ENCODE data around the gene PTTG1IP.

Gene PTTG1IP

GRCh38 chr21:44812640-44813039 is 60.9 kb downstream of the PTTG1IP start:
- no peak overlapping the region for H3K4me3 ChIP-seq (ENCODE audit: low read depth, low read length)
- no peak for TF ChIP-seq CTCF (IDR thresholded peaks at IDR 0.05; ENCODE audit: borderline replicate concordance, insufficient read depth, low read depth, low read length)

DNA sequence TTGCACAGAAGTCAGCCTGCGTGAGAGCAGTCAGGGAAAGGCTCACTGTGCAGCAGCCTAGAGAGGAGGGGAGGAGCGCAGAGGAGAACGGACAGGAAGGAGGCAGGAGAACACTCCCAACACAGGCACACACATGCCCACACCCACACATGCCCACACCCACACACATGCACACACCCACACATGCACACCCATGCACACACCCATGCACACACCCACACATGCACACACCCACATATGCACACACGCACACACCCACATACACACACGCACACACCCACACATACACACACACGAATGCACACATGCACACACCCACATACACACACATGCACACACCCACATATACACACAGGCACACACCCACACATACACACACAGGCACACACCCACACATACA is 62.7 kb downstream of the PTTG1IP start:
- no peak overlapping the region for H3K4me3 ChIP-seq (ENCODE audit: low read depth, low read length)
- TF ChIP-seq CTCF (IDR thresholded peaks at IDR 0.05; ENCODE audit: borderline replicate concordance, insufficient read depth, low read depth, low read length) = no peak

- no peak for TF ChIP-seq CTCF (IDR thresholded peaks at IDR 0.05; ENCODE audit: borderline replicate concordance, insufficient read depth, low read depth, low read length)
- no peak overlapping the region for H3K4me3 ChIP-seq (ENCODE audit: low read depth, low read length)
Measured at GRCh38 chr21:44805859-44806258, 67.6 kb downstream of the PTTG1IP start.

GRCh38 chr21:44805226-44805625 is 68.3 kb downstream of the PTTG1IP start:
- TF ChIP-seq CTCF (IDR thresholded peaks at IDR 0.05; ENCODE audit: borderline replicate concordance, insufficient read depth, low read depth, low read length) = no peak
- no peak overlapping the region for H3K4me3 ChIP-seq (ENCODE audit: low read depth, low read length)

GRCh38 chr21:44804762-44805161 is 68.7 kb downstream of the PTTG1IP start:
- H3K4me3 ChIP-seq (ENCODE audit: low read depth, low read length) = no peak overlapping the region
- TF ChIP-seq CTCF (IDR thresholded peaks at IDR 0.05; ENCODE audit: borderline replicate concordance, insufficient read depth, low read depth, low read length) = no peak

GRCh38 chr21:44803651-44804050 is 69.8 kb downstream of the PTTG1IP start:
- TF ChIP-seq CTCF (IDR thresholded peaks at IDR 0.05; ENCODE audit: borderline replicate concordance, insufficient read depth, low read depth, low read length) = no peak
- H3K4me3 ChIP-seq (ENCODE audit: low read depth, low read length) = no peak overlapping the region

DNA sequence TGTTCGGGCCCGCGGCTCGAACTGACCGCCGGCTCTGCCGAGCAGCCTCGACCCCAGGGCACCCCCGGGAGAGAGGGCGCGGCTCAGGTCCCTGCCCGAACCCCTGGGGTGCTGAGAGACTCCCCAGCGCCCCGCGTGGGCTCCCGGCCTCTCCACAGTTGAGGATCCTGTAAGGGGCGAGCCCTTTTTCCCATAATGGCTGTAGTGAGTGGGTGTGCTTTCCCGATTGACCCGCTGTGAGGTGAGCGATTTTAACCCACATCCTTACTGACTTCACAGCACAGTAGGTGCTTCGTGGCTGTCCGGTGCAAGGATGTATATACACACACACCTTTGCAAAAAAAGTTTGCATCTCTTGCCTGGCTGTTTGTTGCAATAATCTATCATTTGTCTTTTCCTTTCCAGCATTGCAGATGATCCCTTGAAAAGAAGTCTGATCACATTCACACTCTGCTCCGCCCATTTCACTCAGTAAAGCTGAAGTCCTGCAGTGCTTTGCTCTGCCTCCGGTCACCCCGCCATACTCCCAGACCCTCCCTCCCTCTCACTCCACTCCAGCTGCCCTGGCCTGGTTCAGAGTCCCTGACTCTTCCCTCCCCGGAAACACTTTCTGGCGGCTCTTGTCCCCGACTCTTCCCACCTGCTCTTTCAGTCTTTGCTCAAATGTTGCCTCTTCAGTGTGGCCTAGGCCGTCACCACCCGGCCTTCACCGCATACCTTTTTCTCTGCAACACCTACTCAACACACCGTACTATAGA is 70.9 kb downstream of the PTTG1IP start:
- TF ChIP-seq CTCF (IDR thresholded peaks at IDR 0.05; ENCODE audit: borderline replicate concordance, insufficient read depth, low read depth, low read length) = peak; percentile 23; the same call in 1 of the 2 replicates
- peak overlapping the region; percentile 93 for H3K4me3 ChIP-seq (ENCODE audit: low read depth, low read length)
